PC-9 (cell line): ENCODE results near the gene POP5. TPM values are rescaled to one million over a fixed set of nuclear protein-coding genes. Genes with fewer than 3 reads are reported as not detected.
"Not testable (repeated sequence)": the region's sequence is repeated elsewhere in the genome, so short reads cannot be mapped to it uniquely, and the experiment has no call there.

ENCODE experiments used
- BruUV-seq: library from RNA; stranded (reverse); fragments of 400-500 nt; replicated peaks from 2 replicates; lab custom pipeline; 2021; lab: Mats Ljungman, UMichigan
- CTCF ChIA-PET: fragments of 300-600 bp; sonication (Branson Sonifier 250); formaldehyde crosslinking; loops from one replicate; lab custom pipeline; 2022; ENCODE audit warnings: antibody characterized with exemption; lab: Charles Lee
- POLR2A ChIA-PET: fragments of 300-600 bp; sonication (Branson Sonifier 250); formaldehyde crosslinking; loops from one replicate; lab custom pipeline; 2022; ENCODE audit warnings: antibody characterized with exemption; ENCODE audit not compliant: unreplicated experiment; lab: Charles Lee
- DNase-seq, 2 experiments: peaks; one replicate each; pipeline versions ENCODE4 v3.0.0 to v3.0.0-alpha.2; 2015 to 2022; ENCODE audit warnings: mixed read lengths in 1 of 2
- H2AFZ ChIP-seq: fragments of 200-600 bp; sonication (generic); 2 replicates; pipeline ENCODE4 v1.8.1; 2017; ENCODE audit warnings: antibody characterized with exemption
- H3F3A ChIP-seq: fragments of 200-600 bp; sonication (generic); 2 replicates; pipeline ENCODE4 v1.8.1; 2017; ENCODE audit warnings: antibody characterized with exemption, mild to moderate bottlenecking, low read depth; ENCODE audit not compliant: insufficient read depth
- H3K27ac ChIP-seq: fragments of 200-600 bp; sonication (generic); 2 replicates; pipeline ENCODE4 v1.6.1; 2016; ENCODE audit warnings: mixed run types
- H3K27me3 ChIP-seq: fragments of 200-600 bp; sonication (generic); 2 replicates; pipeline ENCODE4 v1.6.1; 2016; ENCODE audit warnings: low read depth, mixed run types; ENCODE audit not compliant: insufficient read depth
- H3K36me3 ChIP-seq: fragments of 200-600 bp; sonication (generic); 2 replicates; pipeline ENCODE4 v1.6.1; 2016; ENCODE audit warnings: low read depth, mixed run types
- H3K4me1 ChIP-seq: fragments of 200-600 bp; sonication (generic); replicated peaks from 2 replicates; pipeline ENCODE4 v1.6.1; 2016; ENCODE audit warnings: mixed run types; ENCODE audit not compliant: insufficient read depth
- H3K4me2 ChIP-seq: fragments of 200-600 bp; sonication (generic); 2 replicates; pipeline ENCODE4 v1.6.1; 2017; ENCODE audit warnings: mixed run types
- H3K4me3 ChIP-seq: fragments of 200-600 bp; sonication (generic); 2 replicates; pipeline ENCODE4 v1.6.1; 2016; ENCODE audit warnings: mixed run types
- H3K79me2 ChIP-seq: fragments of 200-600 bp; sonication (generic); 2 replicates; pipeline ENCODE4 v1.6.1; 2017; ENCODE audit warnings: low read depth, mixed run types
- H3K9me2 ChIP-seq: fragments of 200-600 bp; sonication (generic); 2 replicates; pipeline ENCODE4 v1.8.1; 2017; ENCODE audit warnings: mild to moderate bottlenecking; ENCODE audit not compliant: insufficient read depth
- H3K9me3 ChIP-seq: fragments of 200-600 bp; sonication (generic); 2 replicates; pipeline ENCODE4 v1.8.1; 2016; ENCODE audit warnings: low read depth; ENCODE audit not compliant: insufficient read depth
- H4K20me1 ChIP-seq: fragments of 200-600 bp; sonication (generic); 2 replicates; pipeline ENCODE4 v1.8.1; 2017; ENCODE audit not compliant: insufficient read depth
- EZH2 ChIP-seq: fragments of 200-600 bp; sonication (generic); IDR thresholded peaks from 2 replicates; pipeline ENCODE4 v1.8.0; 2017; ENCODE audit warnings: antibody characterized with exemption, low read depth
- intact Hi-C: fragments of 100-400 bp; cut with micrococcal nuclease; formaldehyde crosslinking; loops from one replicate; pipeline ENCODE4 v1.10.0; 2022; ENCODE audit not compliant: unreplicated experiment
- total RNA-seq: library from RNA; stranded (reverse); gene quantifications from 2 replicates; pipeline ENCODE4 v1.2.3, GENCODE V29; 2021
- TF ChIP-seq, protein P1 (sequence below): fragments of 200-600 bp; sonication (generic); conservative IDR thresholded peaks from 2 replicates; pipeline ENCODE4 v1.6.1; 2017; ENCODE audit warnings: mixed run types, antibody characterized with exemption, mild to moderate bottlenecking, moderate library complexity

Gene POP5
- total RNA-seq, 1 experiment from 2014 or later = 26.5 TPM

DNA sequence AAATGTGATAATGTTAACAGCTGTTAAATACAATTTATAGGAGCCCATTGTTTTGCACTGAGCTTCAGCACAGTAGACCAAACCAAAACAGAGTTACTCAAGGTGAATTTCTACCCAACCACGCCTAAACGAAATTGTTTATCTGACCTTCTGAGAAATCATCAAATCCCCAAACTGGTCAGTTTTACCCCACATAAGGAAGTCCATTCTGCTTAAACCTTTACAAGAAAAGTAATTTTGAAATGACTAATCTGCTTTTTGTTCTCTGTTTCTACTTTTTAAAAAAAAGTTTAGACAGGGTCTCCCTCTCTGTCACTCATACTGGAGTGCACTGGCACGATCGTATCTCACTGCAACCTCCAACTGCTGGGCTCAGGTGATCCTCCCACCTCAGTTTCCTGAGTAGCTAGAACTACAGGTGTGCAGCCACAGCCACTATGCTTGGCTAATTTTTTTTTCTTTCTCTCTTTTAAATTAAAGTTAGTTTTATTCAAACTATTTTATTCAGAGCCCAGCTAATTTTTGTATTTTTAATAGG, 48.4 kb downstream of the POP5 start:
- H3K9me2 ChIP-seq = no peaks in the 10 kb centered on the region
- peaks cover 19% of the 10 kb centered on the region; the same call in 1 of the 2 replicates for H3K36me3 ChIP-seq
- no peaks in the 10 kb centered on the region for H3K27me3 ChIP-seq
- peaks cover 42% of the 10 kb centered on the region for H3K79me2 ChIP-seq
- no peak for TF ChIP-seq EZH2
- TF ChIP-seq, protein P1, sequence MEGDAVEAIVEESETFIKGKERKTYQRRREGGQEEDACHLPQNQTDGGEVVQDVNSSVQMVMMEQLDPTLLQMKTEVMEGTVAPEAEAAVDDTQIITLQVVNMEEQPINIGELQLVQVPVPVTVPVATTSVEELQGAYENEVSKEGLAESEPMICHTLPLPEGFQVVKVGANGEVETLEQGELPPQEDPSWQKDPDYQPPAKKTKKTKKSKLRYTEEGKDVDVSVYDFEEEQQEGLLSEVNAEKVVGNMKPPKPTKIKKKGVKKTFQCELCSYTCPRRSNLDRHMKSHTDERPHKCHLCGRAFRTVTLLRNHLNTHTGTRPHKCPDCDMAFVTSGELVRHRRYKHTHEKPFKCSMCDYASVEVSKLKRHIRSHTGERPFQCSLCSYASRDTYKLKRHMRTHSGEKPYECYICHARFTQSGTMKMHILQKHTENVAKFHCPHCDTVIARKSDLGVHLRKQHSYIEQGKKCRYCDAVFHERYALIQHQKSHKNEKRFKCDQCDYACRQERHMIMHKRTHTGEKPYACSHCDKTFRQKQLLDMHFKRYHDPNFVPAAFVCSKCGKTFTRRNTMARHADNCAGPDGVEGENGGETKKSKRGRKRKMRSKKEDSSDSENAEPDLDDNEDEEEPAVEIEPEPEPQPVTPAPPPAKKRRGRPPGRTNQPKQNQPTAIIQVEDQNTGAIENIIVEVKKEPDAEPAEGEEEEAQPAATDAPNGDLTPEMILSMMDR = no peak
- ChIA-PET POLR2A (no interaction called here), CTCF (no interaction called here)
- peaks cover 28% of the 10 kb centered on the region for H4K20me1 ChIP-seq
- H3F3A ChIP-seq = peaks cover 32% of the 10 kb centered on the region
- intact Hi-C loops = no loop called here
- no peaks in the 10 kb centered on the region for H3K9me3 ChIP-seq
- peaks cover 40% of the 10 kb centered on the region for H3K4me1 ChIP-seq
- BruUV-seq = no TSS peak
- no peak overlapping the region for H3K4me2 ChIP-seq
- H3K4me3 ChIP-seq = no peak overlapping the region
- H3K27ac ChIP-seq = no peak overlapping the region
- DNase-seq = no peak
- H2AFZ ChIP-seq = no peak overlapping the region

DNA sequence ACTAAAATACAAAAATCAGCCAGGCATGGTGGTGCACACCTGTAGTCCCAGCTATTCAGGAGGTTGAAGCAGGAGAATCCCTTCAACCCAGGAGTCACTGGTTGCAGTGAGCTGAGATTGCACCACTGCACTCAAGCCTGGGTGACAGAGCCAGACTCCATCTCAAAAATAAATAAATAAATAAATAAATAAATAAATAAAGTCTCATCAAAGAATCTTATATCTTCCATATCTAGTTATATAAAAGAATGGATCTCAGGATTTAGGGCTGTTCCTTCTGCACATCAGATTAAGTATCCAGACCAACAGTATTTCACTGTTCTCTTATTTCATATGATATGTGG, 50.8 kb downstream of the POP5 start:
- Histone ChIP-seq H2AFZ (peak overlapping the region; percentile 98), H3K4me2 (peak overlapping the region; percentile 99), H3F3A (peaks cover 44% of the 10 kb centered on the region), H3K79me2 (peaks cover 18% of the 10 kb centered on the region), H3K27ac (peak overlapping the region; percentile 68), H3K4me1 (peaks cover 24% of the 10 kb centered on the region), H3K4me3 (peak overlapping the region; percentile 80)
- H3K9me2 ChIP-seq, CTCF ChIA-PET, POLR2A ChIA-PET, H3K9me3 ChIP-seq, DNase-seq, H3K36me3 ChIP-seq, H4K20me1 ChIP-seq, intact Hi-C loops, BruUV-seq, H3K27me3 ChIP-seq: not testable (repeated sequence)

DNA sequence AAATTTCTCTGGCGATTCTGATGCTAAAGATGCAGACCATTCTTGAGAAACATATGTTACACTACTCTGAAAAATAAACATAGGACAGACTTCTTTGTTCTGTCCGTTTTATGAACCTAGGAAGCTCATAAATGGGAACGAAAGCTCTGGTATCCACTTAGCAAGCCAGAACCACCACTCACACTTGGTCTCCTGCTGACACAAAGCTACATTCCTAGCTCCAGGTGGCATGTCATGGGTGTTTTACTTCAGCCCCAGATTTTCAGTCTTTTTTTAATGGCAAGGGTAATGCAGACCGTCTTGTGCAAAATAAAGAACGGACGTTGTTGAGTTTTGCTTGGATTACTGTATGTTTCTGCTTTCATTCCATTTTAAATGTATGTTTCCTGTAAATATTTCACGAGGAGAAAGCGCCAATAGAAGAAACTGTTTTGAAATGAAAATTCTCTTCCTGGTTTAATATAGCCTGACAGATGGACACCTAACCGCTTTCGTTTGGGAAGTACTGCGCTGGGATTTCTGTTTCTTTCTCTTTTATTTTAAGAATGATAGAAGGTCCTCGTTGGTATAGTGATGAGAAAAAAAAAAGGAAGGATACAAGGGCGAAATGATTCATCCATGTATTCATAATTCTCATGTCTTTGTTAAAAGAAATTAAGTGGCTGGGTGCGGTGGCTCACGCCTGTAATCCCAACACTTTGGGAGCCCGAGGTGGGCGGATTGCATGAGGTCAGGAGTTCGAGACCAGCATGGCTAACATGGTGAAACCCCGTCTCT, 51.4 kb downstream of the POP5 start:
- Histone ChIP-seq H3K36me3 (no peaks in the 10 kb centered on the region), H3K4me1 (peaks cover 24% of the 10 kb centered on the region), H3K79me2 (peaks cover 12% of the 10 kb centered on the region), H3K4me3 (peak overlapping the region; percentile 80), H3K27ac (peak overlapping the region; percentile 68), H3K4me2 (peak overlapping the region; percentile 99), H3K27me3 (no peaks in the 10 kb centered on the region), H2AFZ (peak overlapping the region; percentile 98), H3K9me2 (no peaks in the 10 kb centered on the region), H3K9me3 (no peaks in the 10 kb centered on the region), H3F3A (peaks cover 40% of the 10 kb centered on the region), H4K20me1 (no peaks in the 10 kb centered on the region)
- CTCF ChIA-PET = interaction anchor here (0.7 kb wide), 1 partner anchor 73 kb away, joined by 7 read pairs; no protein-coding TSS in a partner anchor
- POLR2A ChIA-PET = interaction anchor here (0.5 to 0.7 kb wide), 4 partner anchors 19 to 1143 kb away, joined by 3 to 5 read pairs (median 4); no protein-coding TSS in a partner anchor
- no TSS peak for BruUV-seq
- DNase-seq = peak; percentile 18 to 54
- TF ChIP-seq, protein P1 = no peak
- TF ChIP-seq EZH2 = no peak
- intact Hi-C loops = loop anchor here (2.0 kb wide), 1 partner anchor 35 kb away; no protein-coding TSS in a partner anchor
